NCI-H187 (cell line): ENCODE measurements around the gene TNKS2.

Experiments
- DNase-seq, 2 experiments: peaks; one replicate each; lab custom pipeline; 2025; lab: John Stamatoyannopoulos, UW

The TNKS2 gene

GRCh38 chr10:91908337-91909116 lies 110.3 kb downstream of the TNKS2 start:
- DNase-seq = peak; percentile 10 to 17

- peak in 1 of 2 experiments; percentile 9 for DNase-seq
These were observed 111.0 kb downstream of the TNKS2 start, which contains the start of gene FGFBP3 for GRCh38 chr10:91909117-91909677. FGFBP3 (minus strand) TSS chr10:91909486; CDS start chr10:91908969, 517 bp downstream.

DNA sequence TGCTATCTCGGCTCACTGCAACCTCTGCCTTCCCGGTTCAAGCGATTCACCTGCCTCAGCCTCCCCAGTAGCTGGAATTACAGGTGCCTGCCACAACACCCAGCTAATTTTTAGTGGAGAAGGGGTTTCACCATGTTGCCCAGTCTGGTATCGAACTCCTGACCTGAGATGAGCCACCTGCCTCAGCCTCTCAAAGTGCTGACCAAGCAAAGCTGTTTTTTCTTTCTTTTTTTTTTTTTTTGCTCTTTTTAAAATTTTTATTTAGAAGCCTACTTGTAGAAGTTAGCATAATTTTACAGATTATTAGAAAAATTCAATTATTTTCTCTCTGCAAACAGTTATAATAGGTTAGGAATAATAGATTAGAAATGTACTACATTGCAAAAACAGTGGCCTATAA lies 112.2 kb downstream of the TNKS2 start:
- no peak for DNase-seq
